Measurements from ENCODE around the gene VAV2. TPM values are rescaled to one million over a fixed set of nuclear protein-coding genes. Genes with fewer than 3 reads are reported as not detected.
A peak's percentile ranks its signal among the peaks of the same experiment; 100 is the strongest.

The VAV2 gene
- polyA plus RNA-seq, 1 of the 3 experiments (the other 2 are of a cell fraction), result 14.9 TPM

- H3K79me2 ChIP-seq (ENCODE audit: insufficient read depth), result peaks cover 4% of the 10 kb centered on the region; the same call in 1 of the 2 replicates
- 93% methylated on average over 17 of the region's 17 CpGs for WGBS (ENCODE audit: low lambda C conversion rate)
- peaks cover 0 to 5% of the 10 kb centered on the region in 2 experiments for H3K36me3 ChIP-seq (replicated peaks in 1 of 2; ENCODE audit: control insufficient read depth in 1 of 2, insufficient read depth in 2 of 2, low read length in 1 of 2)
- peaks cover 7% of the 10 kb centered on the region; the same call in 1 of the 2 replicates for H4K20me1 ChIP-seq (ENCODE audit: insufficient read depth)
- no peaks in the 10 kb centered on the region for H3K9me2 ChIP-seq
- ChIA-PET CTCF (interaction anchor here (0.8 to 2.4 kb wide), 10 partner anchors 9 to 169 kb away, joined by 3 to 20 read pairs (median 6); no protein-coding TSS in a partner anchor), POLR2A (interaction anchor here (0.8 kb wide), 1 partner anchor 10 kb away, joined by 3 read pairs; no protein-coding TSS in a partner anchor)
- no peaks in the 10 kb centered on the region for H3K9me3 ChIP-seq
- no peak for TF ChIP-seq RCOR1 (IDR thresholded peaks at IDR 0.05; ENCODE audit: low read length)
- no peak for TF ChIP-seq NFIC (IDR thresholded peaks at IDR 0.05; ENCODE audit: borderline replicate concordance)
- TF ChIP-seq TEAD4 (IDR thresholded peaks at IDR 0.05; ENCODE audit: borderline replicate concordance, insufficient read depth), result no peak
- TF ChIP-seq, protein P1, sequence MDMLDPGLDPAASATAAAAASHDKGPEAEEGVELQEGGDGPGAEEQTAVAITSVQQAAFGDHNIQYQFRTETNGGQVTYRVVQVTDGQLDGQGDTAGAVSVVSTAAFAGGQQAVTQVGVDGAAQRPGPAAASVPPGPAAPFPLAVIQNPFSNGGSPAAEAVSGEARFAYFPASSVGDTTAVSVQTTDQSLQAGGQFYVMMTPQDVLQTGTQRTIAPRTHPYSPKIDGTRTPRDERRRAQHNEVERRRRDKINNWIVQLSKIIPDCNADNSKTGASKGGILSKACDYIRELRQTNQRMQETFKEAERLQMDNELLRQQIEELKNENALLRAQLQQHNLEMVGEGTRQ (IDR thresholded peaks at IDR 0.05; ENCODE audit: borderline replicate concordance, low read depth, low read length), result no peak
- no peak for TF ChIP-seq RAD21 (IDR thresholded peaks at IDR 0.05; ENCODE audit: low read length)
- H3K27ac ChIP-seq (ENCODE audit: low read depth in 2 of 2, low read length in 1 of 2), result peak overlapping the region in 1 of 2 experiments; percentile 56; a peak in 2 of 4 replicates
- H2AFZ ChIP-seq (ENCODE audit: low read depth), result no peak overlapping the region
- no peaks in the 10 kb centered on the region for H3F3A ChIP-seq (replicated peaks; ENCODE audit: insufficient read depth)
- H3K4me3 ChIP-seq (ENCODE audit: low read depth in 2 of 2, low read length in 1 of 2), result no peak overlapping the region
- no peak overlapping the region for H3K9ac ChIP-seq
- DNase-seq, result no peak
- H3K4me2 ChIP-seq, result no peak overlapping the region
- H3K4me1 ChIP-seq (ENCODE audit: control insufficient read depth in 1 of 2, insufficient read depth in 2 of 2, low read depth in 1 of 2, low read length in 1 of 2), result peaks cover 0 to 39% of the 10 kb centered on the region in 2 experiments; a peak in 2 of 4 replicates
- no peaks in the 10 kb centered on the region for H3K27me3 ChIP-seq (ENCODE audit: insufficient read depth)
Observed at GRCh38 chr9:133825555-133826218, 166.4 kb downstream of the VAV2 start.

GRCh38 chr9:133824802-133825186 lies 167.3 kb downstream of the VAV2 start:
- H3K36me3 ChIP-seq (replicated peaks in 1 of 2; ENCODE audit: control insufficient read depth in 1 of 2, insufficient read depth in 2 of 2, low read length in 1 of 2), result peaks cover 0 to 5% of the 10 kb centered on the region in 2 experiments
- CTCF ChIA-PET, result interaction anchor here (0.9 to 2.4 kb wide), 4 partner anchors 31 to 169 kb away, joined by 3 to 20 read pairs (median 6); no protein-coding TSS in a partner anchor
- TF ChIP-seq SMC3 (IDR thresholded peaks at IDR 0.05; ENCODE audit: low read depth, low read length) (no peak), TCF12 (IDR thresholded peaks at IDR 0.05) (no peak), USF1 (IDR thresholded peaks at IDR 0.05; ENCODE audit: borderline replicate concordance, low read depth) (no peak), ELF1 (IDR thresholded peaks at IDR 0.05) (no peak), FOXM1 (IDR thresholded peaks at IDR 0.05; ENCODE audit: low read depth) (no peak), RAD21 (IDR thresholded peaks at IDR 0.05; ENCODE audit: low read length) (no peak), NRF1 (IDR thresholded peaks at IDR 0.05; ENCODE audit: low read depth, low read length) (no peak), MEF2A (IDR thresholded peaks at IDR 0.05; ENCODE audit: borderline replicate concordance, low read depth) (no peak), TAF1 (IDR thresholded peaks at IDR 0.05; ENCODE audit: borderline replicate concordance, low read depth, low read length) (no peak), TEAD4 (IDR thresholded peaks at IDR 0.05; ENCODE audit: borderline replicate concordance, insufficient read depth) (no peak), FOSL2 (IDR thresholded peaks at IDR 0.05; ENCODE audit: borderline replicate concordance, low read depth) (no peak), RXRA (IDR thresholded peaks at IDR 0.05; ENCODE audit: borderline replicate concordance, low read depth) (no peak), YY1 (IDR thresholded peaks at IDR 0.05; ENCODE audit: low read depth) (no peak), FOXJ3 (CRISPR knock-in tag; IDR thresholded peaks at IDR 0.05) (no peak), GATA2 (CRISPR knock-in tag; IDR thresholded peaks at IDR 0.05) (no peak)
- TF ChIP-seq, protein P2, sequence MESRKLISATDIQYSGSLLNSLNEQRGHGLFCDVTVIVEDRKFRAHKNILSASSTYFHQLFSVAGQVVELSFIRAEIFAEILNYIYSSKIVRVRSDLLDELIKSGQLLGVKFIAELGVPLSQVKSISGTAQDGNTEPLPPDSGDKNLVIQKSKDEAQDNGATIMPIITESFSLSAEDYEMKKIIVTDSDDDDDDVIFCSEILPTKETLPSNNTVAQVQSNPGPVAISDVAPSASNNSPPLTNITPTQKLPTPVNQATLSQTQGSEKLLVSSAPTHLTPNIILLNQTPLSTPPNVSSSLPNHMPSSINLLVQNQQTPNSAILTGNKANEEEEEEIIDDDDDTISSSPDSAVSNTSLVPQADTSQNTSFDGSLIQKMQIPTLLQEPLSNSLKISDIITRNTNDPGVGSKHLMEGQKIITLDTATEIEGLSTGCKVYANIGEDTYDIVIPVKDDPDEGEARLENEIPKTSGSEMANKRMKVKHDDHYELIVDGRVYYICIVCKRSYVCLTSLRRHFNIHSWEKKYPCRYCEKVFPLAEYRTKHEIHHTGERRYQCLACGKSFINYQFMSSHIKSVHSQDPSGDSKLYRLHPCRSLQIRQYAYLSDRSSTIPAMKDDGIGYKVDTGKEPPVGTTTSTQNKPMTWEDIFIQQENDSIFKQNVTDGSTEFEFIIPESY (IDR thresholded peaks at IDR 0.05; ENCODE audit: borderline replicate concordance, low read depth), result no peak
- TF ChIP-seq, protein P3, sequence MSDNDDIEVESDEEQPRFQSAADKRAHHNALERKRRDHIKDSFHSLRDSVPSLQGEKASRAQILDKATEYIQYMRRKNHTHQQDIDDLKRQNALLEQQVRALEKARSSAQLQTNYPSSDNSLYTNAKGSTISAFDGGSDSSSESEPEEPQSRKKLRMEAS (IDR thresholded peaks at IDR 0.05; ENCODE audit: low read depth), result no peak
- 84% methylated on average over 6 of the region's 15 CpGs for WGBS (ENCODE audit: low lambda C conversion rate)
- peaks cover 4% of the 10 kb centered on the region; the same call in 1 of the 2 replicates for H3K79me2 ChIP-seq (ENCODE audit: insufficient read depth)
- DNase-seq, result no peak
- H3K9me2 ChIP-seq, result no peaks in the 10 kb centered on the region
- H3K27me3 ChIP-seq (ENCODE audit: insufficient read depth), result no peaks in the 10 kb centered on the region
- no peak overlapping the region for H3K4me2 ChIP-seq
- H3K27ac ChIP-seq (ENCODE audit: low read depth in 2 of 2, low read length in 1 of 2), result no peak overlapping the region
- no peak overlapping the region for H2AFZ ChIP-seq (ENCODE audit: low read depth)
- H3K9me3 ChIP-seq, result no peaks in the 10 kb centered on the region
- H4K20me1 ChIP-seq (ENCODE audit: insufficient read depth), result peaks cover 7% of the 10 kb centered on the region; the same call in 1 of the 2 replicates
- H3K4me1 ChIP-seq (ENCODE audit: control insufficient read depth in 1 of 2, insufficient read depth in 2 of 2, low read depth in 1 of 2, low read length in 1 of 2), result peaks cover 0 to 35% of the 10 kb centered on the region in 2 experiments; a peak in 2 of 4 replicates
- no peak overlapping the region for H3K4me3 ChIP-seq (ENCODE audit: low read depth in 2 of 2, low read length in 1 of 2)
- POLR2A ChIA-PET, result no interaction called here
- H3K9ac ChIP-seq, result no peak overlapping the region
- H3F3A ChIP-seq (replicated peaks; ENCODE audit: insufficient read depth), result no peaks in the 10 kb centered on the region

Measured in SK-N-SH (cell line).